ENCODE measurements around the gene GPER1.

The GPER1 gene

DNA sequence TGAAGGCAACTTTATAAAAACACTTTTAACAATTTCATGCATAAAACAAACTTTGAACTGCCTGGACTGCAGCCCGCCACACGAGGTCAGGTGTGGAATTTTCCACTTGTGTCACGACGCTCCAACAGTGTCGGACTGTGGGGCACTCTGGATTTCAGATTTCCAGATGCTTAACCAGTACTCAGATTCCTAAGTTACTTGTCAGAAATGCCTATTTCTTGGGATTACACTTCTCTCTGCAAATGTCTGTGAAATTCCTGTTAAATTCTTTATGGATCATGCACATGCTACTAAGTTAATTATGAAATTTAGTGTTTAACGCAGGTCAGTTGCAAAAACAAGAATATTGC is 473 bp upstream of the GPER1 start:
- DNase-seq (ENCODE audit: low read depth in 2 of 2), result no peak

DNA sequence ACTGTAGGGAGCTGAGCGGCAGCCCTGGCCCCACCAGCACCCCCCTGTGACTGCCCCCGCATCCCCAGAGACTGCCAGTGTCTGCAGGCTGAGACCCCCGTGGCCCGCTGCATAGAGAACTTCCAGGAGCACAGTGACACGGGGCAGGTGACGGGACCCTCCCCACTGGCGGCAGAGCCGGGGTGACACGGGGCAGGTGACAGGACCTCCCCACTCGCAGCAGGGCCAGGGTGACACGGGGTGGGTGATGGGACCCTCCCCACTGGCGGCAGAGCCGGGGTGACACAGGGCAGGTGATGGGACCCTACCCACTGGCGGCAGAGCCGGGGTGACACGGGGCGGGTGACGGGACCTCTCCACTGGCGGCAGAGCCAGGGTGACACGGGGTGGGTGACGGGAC is 2.3 kb downstream of the GPER1 start:
- DNase-seq (ENCODE audit: low read depth in 2 of 2), result no peak

DNA sequence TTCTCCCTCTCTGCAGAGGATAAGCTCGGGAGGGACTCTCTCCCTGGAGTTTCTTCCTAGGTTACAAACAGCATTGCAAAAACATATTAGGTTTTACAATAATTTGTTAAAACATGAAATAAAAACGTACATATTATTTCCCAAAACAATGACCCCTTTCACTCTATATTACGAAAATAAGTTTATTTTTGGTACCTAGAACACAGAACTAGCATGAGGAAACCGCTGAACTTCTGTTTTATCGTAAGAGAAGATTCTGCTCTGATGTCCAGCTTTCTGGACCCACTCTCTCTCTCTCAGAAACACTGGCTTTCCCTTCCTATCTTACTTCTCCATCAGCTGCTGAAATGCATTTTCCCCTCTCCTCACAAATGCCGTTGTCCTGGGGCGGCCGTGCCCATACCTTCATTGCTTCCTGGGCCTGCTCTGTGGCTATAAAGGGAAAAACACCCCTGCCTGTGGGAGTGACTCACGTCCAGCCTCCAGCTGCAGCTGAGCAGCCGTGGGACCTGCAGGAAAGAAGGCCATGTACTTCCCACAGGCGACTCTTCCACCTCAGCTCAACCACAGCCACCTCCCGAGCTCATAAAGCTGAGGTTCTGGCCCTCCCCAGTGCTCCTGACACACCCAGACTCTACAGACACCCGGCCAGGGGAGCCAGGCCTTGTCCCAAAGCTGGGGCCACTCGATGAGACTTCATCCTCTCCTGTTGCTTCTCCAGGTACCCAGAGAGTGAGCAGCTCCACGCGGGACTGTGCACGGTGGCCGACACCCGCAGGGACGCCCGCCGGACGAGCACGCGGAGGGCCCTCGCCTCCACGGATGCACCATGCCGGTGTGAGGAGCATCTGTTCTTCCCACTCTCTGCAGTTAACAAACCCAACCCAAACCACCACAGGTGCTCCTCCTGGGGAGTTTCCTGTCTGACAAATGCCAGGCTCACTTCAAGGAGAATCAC is 3.1 kb downstream of the GPER1 start:
- no peak for DNase-seq (ENCODE audit: low read depth in 2 of 2)

DNA sequence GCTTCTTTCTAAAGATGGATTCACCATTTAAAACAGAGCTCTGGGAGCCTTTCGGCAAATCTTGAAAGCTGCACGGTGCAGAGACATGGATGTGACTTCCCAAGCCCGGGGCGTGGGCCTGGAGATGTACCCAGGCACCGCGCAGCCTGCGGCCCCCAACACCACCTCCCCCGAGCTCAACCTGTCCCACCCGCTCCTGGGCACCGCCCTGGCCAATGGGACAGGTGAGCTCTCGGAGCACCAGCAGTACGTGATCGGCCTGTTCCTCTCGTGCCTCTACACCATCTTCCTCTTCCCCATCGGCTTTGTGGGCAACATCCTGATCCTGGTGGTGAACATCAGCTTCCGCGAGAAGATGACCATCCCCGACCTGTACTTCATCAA is 3.7 kb downstream of the GPER1 start:
- no peak for DNase-seq (ENCODE audit: low read depth in 2 of 2)

DNA sequence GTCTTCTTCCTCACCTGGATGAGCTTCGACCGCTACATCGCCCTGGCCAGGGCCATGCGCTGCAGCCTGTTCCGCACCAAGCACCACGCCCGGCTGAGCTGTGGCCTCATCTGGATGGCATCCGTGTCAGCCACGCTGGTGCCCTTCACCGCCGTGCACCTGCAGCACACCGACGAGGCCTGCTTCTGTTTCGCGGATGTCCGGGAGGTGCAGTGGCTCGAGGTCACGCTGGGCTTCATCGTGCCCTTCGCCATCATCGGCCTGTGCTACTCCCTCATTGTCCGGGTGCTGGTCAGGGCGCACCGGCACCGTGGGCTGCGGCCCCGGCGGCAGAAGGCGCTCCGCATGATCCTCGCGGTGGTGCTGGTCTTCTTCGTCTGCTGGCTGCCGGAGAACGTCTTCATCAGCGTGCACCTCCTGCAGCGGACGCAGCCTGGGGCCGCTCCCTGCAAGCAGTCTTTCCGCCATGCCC is 4.3 kb downstream of the GPER1 start:
- no peak for DNase-seq (ENCODE audit: low read depth in 2 of 2)

DNA sequence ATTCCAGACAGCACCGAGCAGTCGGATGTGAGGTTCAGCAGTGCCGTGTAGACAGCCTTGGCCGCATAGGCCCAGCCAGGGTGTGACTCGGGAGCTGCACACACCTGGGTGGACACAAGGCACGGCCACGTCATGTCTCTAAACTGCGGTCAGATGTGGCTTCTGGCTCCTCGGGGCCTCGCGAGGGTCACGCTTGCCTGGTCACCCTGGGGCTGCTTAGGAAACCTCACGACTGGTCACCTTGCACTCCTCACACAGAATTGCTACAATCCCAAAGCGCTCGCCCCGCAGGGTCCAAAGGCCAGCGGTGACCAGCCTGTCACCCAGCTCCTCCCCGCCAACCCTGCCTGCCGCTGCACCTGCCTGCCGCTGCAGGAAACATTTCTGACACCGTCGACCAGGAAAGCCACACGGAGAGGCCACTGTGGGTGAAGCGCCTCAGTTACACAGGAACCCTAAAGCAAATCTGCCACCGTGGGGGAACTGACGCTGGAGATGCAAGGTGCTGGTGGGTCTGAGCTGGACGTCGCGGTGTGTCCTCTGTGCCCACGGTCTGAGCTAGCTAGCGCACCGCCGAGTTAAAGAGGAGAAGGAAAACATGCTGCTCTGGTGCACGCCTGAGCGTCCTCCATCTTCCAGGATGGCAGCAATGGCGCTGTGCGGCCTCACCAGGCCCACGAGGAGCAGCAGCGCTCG is 5.0 kb downstream of the GPER1 start:
- DNase-seq (ENCODE audit: low read depth in 2 of 2), result no peak

DNA sequence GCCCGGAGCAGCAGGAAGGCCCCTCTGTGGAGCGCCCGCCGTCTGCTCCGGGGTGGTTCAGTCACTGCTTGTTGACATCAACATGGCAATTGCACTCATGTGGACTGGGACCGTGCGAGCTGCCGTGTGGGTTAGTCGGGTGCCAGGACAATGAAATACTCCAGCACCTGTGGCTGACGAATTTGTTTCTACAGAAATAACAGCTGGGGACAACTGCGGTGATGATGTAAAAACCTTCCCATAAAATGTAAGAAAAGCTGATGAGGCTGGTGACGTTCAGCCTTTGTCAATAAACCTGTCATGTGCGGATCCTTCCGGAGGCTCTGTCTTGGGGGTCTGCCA is 5.6 kb downstream of the GPER1 start:
- DNase-seq (ENCODE audit: low read depth in 2 of 2), result no peak

DNA sequence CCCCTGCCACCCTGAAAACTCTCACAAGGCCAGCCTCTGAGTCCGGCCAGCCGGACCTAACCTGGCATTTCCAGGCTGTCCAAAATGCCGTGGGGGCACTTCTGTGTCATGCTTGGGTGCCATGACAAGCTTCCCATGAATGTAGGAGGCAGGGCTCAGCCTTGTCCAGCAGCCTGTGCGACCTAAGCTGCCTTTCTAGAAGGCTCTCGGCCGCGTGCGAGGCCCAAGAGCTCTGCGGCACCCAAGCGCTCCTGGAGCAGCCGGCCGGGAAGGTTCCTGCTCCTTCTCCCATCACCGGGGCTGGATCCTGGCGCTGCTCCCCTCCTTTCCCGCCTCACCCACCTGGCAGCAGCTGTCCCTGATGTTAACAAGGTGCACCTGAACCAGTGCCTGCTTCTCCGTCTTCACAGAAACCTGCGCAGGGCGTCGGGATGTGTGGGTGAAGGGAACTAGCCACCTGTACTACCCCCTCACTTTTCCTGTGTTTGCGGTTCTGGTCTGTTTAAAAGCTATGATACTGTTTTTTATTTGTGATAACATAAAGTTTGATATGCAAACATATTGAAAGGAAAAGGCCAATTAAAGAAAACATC is 6.1 kb downstream of the GPER1 start:
- DNase-seq (ENCODE audit: low read depth in 2 of 2), result no peak

DNA sequence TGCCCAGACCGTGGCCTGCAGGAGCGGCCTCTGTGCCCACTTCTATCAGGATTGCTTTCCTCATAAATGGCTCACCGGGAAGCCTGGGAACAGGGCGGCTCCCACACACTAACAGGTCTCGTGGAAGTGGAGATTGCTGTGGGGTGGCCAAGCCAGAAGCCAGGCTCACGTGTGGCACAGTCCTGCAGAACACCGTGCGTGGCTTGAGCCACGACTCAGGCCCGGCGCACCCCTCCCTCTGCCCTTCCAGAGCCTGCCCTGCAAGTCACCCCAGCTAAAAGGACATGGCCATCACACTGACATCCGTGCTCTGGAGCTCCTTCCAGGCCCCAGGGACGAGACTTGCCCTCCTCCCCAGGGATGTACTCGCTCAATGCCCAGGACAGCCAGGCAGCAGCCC is 7.0 kb downstream of the GPER1 start:
- DNase-seq (ENCODE audit: low read depth in 2 of 2), result no peak

DNA sequence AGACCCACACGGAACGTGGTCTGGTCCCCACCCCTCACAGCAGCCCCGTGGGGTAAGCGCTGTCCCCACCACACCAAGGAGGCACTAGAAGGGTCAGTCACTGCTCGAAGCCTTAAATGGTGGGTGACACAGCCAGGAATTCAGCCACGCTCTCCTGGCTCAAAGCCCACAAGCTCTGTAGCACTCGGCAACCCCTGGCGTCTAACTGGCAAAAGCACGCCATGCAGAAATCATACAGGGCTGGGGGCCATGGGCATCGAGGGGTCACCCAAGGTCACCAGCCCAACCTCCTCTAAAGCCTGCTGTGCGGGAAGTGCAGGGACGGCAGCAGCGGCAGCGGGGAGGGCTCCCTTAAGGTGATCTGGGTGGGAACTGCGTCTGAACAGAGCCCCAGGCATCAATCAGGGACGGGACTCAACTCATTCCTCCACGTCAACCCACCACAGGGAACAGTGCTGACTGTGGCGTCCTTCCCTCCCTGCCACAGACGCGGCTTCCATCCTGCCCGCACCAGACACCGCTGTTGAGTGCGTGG is 7.8 kb downstream of the GPER1 start:
- DNase-seq (ENCODE audit: low read depth in 2 of 2), result no peak

DNA sequence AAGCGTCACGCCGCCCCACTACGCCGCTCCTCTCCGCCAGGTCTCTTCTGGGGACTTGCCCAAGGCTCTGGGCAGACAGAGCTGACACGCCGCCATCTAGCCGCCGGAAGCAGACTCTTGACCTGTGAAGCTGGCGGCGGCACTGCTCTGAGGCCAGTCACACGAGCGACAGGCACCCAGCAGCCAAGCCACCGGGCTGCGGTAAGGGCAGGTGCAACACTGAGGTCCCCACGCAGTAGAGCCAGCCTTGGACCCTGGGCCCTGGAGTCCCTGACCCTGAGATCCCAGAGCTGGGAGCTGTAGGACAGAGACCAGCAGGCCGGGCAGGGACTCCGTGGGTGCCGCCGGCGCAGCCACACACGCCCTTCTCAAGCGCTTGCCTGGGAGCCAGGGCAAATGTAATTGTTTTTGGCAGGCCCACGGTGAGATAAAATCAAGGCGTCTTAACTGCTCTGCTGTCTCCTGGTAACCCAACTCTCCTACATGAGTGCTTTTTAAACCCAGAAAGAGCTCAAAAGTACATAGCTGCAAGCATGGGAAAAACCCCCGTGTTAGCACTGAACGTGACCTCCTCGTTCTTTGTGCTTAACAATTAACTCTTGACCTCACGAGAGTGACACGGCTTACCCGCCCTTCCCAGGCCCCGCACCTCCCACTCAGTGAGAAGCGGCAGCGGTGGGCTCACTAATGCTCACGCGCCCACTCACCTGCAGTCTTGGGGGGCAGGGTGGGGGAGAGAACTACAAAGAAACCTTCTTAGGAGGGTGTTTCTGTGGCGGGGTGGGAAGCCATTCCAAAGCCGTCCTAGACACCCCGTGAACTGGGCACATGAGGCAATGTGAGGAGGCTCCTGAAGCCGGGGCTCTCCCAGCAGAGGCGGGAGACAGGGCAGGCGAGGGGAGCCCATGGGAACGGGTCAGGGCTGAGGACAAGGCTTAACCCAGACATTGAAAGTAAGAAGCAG is 8.5 kb downstream of the GPER1 start:
- no peak for DNase-seq (ENCODE audit: low read depth in 2 of 2)

DNA sequence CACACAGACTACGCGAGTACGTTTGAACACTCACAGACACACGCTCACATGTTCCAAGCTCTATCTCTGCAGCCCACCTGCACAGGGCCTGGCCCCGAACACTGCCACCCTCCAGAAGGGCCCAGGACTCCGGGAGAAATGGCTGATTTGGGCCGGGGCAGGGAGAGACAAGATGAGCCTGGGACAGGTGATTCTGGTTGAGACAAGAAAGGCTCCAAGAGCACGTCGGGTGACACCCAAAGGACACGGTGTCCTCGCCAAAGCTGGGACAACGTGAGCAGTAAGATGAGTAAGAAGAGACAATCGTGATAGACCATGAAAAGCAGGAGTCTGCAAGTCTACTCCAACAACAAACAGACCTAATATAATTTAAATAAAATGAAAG is 9.2 kb downstream of the GPER1 start:
- DNase-seq (ENCODE audit: low read depth in 2 of 2), result no peak

DNA sequence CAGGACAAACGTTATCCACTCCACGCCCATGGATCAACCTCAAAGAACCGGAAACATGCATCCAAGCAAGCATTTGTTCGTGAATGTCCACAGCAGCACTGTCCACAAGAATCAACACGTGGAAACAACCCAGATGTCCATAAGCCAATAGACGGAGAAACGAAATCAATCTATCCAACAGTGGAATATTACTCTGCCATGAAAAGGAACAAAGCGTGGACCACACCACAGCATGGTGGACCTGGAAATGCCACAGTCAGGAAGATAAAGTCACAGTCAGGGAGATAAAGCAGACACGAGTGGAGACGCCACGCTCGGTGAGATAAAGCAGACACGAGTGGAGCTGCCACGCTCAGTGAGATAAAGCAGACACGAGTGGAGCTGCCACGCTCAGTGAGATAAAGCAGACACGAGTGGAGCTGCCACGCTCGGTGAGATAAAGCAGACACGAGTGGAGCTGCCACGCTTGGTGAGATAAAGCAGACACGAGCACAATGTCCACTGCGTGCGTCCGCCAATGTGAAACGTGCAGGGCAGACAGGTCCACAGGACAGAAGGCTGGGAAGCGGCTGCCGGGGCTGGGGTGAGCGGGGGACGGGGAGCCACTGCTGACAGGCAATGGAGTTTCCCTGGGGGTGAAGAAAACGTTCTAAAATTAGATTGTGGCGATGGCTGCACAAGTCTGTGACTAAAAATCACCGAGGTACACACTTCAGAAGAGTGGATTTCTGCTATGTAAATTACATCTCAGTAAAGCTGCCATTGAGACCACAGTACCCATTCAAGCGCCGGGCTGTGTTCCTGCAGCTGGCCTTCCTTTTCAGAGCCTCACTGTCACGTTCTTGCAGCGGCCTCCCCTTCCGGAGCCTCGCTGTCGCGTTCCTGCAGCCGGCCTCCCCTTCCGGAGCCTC is 10.6 kb downstream of the GPER1 start:
- DNase-seq (ENCODE audit: low read depth in 2 of 2), result no peak

DNA sequence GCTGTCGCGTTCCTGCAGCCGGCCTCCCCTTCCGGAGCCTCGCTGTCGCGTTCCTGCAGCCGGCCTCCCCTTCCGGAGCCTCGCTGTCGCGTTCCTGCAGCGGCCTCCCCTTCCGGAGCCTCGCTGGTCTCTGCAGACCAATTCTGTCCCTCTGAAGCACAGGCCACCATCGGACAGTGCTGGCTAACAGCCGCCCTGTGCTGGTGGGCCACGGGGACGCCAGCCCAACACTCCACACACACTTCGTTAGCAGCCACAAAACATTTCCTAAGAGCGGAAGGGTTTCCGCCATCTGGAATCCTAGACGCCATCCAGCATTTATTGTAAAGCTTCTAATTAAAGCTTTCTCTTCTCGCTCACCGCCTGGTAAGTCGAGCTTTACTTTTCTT is 11.2 kb downstream of the GPER1 start:
- no peak for DNase-seq (ENCODE audit: low read depth in 2 of 2)

DNA sequence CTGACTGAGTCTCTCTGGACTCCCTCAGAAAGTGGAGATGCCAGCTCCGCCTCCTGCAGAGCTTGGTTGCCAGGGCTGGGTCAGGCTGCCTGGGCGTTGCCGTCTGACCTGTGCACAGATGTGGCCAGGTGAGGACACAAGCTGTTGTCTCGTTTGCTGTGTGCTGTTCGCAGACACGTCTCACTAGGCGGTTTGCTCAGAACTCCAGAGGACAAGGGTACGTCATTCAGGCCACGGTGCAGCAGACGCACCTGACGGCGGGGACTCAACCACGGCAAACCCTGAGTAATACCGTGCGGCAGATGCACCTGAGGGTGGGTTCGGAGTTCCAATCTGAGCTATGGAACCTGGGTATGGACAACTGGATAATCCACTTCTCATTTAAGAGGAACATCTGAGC is 11.7 kb downstream of the GPER1 start:
- no peak for DNase-seq (ENCODE audit: low read depth in 2 of 2)

DNA sequence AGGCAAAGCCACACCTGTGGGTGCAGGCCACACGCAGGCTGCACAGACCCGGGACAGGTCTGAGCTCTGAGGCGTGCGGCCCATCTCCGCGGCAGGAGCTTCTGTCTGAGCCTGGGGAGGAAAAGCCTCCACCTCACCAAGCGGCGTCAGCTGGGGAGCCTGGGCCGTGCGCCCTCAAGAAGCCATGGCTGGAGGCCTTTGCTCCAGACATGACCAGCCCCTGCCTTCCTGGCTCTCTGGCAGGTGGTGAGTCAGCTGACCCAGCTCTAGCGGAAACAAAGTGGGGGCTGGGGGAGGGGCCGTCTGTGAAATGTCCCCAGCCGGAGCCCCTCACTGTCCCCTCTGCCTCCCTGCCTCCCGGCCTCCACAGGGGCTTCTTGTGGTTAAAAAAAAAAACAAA is 12.5 kb downstream of the GPER1 start:
- no peak for DNase-seq (ENCODE audit: low read depth in 2 of 2)

DNA sequence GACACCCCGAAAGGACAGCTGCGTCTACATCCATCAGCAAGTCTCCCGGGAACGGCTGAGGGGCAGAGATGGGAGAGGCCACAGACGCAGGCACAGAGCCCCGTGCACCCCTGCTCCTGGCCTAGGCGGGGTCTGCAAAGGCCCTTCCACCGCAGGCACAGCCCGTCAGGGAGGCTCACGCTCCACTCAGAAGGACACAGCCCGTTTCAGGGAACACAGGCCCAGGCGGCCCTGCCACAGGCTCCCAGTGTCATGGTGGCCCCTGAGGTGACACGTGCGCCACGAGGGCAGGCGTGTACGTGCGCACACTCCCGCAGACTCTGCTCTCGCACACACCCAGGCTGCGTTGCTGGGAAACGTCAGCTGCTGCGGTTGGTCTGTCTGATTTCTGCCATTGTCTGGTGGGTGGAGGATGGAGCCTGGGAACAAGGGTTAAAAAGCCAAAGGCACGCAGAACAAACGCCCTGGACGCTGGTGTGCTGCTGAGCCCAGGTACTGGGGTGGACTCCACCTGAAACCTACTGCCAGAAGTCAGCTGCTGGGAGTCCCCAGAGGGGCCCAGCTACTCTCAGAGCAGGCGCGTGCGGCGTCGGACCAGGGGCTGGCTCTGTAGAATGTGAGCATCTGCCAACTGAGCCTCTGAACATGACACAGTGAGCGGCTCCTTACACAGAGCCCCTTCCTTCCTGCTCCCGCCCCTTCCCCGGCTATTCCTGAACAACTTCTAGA is 13.1 kb downstream of the GPER1 start:
- no peak for DNase-seq (ENCODE audit: low read depth in 2 of 2)

DNA sequence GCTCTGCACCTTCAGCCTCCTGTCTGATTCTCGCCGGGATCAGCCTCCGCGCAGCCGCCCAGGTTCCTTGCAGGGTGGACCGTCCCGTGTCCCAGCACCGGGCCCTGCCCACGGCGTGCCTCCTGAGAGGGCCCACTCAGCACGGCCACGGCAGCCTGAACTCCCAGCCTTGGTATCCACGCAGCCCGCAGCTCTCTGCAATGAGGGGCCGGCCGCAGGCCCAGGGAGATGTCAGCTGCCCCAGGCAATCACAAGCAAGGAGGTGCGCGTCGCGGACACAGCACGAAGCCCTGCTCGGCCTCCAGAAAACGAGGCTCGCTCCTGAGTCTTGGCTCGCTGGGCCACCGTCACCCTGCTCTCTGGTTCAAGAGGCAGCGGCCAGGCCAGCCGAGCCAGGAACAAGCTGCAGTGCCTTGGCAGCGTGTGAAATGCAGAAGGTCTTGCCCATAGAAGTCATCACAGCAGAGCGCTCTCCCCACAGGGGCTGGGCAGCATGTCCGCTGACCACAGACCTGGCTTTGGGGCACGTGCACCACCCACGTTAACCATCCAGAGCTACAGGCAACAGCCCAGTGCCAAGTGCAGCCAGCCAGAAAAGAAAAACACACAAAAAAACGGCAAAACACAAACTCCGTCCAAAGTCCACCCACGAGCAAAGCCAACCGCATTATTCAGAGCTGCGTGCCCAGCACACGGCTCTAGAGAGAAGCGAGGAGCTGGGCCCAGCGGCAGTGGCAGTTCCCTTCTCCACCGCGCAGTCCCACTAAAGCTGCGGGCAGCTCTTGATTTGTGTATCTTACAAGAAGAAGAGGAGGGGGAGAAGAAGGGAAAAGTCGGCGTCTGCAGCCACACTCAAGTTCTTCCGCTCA is 13.9 kb downstream of the GPER1 start:
- no peak for DNase-seq (ENCODE audit: low read depth in 2 of 2)
